Measurements from ENCODE around the gene SP4. TPM values are rescaled to one million over a fixed set of nuclear protein-coding genes. Genes with fewer than 3 reads are reported as not detected.

The SP4 gene
- total RNA-seq, 1 donor from 2014 or later = 7.7 TPM

DNA sequence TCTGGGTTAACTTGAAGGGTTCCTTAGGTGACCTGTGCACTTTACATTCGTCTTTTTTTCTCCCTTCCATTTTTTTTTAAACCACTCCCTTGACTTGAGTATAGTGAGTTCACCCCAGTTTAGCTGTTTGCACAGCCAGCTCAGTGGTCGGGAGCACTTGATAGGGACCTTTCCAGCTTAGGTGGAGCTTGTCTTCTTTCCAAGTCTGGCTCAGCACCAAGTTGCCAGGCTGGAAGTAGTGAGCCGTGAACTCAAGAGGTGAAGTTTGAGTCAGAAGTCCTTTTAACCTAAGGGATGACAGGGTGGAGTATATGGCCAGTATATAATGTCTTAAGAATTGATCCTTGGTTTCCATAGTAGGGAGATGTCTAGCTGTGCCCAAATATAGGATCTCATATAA is 122.2 kb downstream of the SP4 start:
- Mint-ChIP-seq H3K4me1 (peaks cover 3% of the 10 kb centered on the region), H3K27ac (no peak overlapping the region), H3K4me3 (no peak overlapping the region), H3K27me3 (ENCODE audit: low read depth) (peaks cover 18% of the 10 kb centered on the region), H3K9me3 (peaks cover 8% of the 10 kb centered on the region), H3K36me3 (no peaks in the 10 kb centered on the region)
- no peak for DNase-seq (ENCODE audit: low spot score in 2 of 2, unreplicated experiment in 2 of 2)
- TF ChIP-seq, protein P1, sequence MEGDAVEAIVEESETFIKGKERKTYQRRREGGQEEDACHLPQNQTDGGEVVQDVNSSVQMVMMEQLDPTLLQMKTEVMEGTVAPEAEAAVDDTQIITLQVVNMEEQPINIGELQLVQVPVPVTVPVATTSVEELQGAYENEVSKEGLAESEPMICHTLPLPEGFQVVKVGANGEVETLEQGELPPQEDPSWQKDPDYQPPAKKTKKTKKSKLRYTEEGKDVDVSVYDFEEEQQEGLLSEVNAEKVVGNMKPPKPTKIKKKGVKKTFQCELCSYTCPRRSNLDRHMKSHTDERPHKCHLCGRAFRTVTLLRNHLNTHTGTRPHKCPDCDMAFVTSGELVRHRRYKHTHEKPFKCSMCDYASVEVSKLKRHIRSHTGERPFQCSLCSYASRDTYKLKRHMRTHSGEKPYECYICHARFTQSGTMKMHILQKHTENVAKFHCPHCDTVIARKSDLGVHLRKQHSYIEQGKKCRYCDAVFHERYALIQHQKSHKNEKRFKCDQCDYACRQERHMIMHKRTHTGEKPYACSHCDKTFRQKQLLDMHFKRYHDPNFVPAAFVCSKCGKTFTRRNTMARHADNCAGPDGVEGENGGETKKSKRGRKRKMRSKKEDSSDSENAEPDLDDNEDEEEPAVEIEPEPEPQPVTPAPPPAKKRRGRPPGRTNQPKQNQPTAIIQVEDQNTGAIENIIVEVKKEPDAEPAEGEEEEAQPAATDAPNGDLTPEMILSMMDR (IDR thresholded peaks at IDR 0.05; ENCODE audit: unreplicated experiment) = no peak

DNA sequence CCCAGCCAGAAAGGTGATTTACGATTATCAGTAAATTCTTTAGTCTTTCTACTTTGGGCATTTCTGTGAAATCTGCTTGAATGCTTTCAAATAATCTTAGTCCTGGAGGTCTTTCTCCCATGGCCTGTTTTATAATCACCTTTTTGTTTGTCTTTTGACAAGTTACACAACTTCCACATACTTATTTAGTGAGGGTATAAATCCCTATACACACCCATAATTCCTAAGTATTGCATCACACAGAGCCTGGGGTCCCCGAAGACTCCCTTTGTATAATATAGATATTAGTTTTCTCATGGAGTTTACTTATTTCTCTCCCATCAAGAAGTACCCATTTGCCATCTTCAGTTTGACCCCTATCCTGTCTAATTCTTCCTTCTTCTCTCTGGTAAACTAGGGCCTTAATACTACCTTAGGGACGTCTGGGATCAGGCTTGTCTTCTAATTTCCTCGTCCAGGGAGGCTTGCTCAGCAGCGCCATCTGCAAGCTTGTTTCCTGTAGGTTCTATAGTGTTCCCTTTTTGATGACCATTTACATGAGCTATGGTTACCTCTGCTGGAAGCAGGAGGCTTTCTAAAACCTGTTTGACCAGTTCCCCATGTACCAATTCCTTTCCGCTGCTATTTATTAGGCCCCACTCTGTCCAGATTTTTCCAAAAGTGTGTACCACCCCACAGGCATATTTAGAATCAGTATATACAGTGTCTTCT is 123.1 kb downstream of the SP4 start:
- TF ChIP-seq, protein P1 (IDR thresholded peaks at IDR 0.05; ENCODE audit: unreplicated experiment) = no peak
- DNase-seq (ENCODE audit: low spot score in 2 of 2, unreplicated experiment in 2 of 2) = no peak
- no peak overlapping the region for H3K4me3 Mint-ChIP-seq
- peaks cover 3% of the 10 kb centered on the region for H3K4me1 Mint-ChIP-seq
- H3K36me3 Mint-ChIP-seq = no peaks in the 10 kb centered on the region
- H3K27ac Mint-ChIP-seq = no peak overlapping the region
- peaks cover 9% of the 10 kb centered on the region for H3K27me3 Mint-ChIP-seq (ENCODE audit: low read depth)
- peaks cover 8% of the 10 kb centered on the region for H3K9me3 Mint-ChIP-seq

- TF ChIP-seq, protein P1 (IDR thresholded peaks at IDR 0.05; ENCODE audit: unreplicated experiment) = no peak
- DNase-seq (ENCODE audit: low spot score in 2 of 2, unreplicated experiment in 2 of 2) = no peak
- Mint-ChIP-seq H3K4me3 (no peak overlapping the region), H3K27me3 (ENCODE audit: low read depth) (no peaks in the 10 kb centered on the region), H3K9me3 (no peaks in the 10 kb centered on the region), H3K27ac (no peak overlapping the region), H3K36me3 (no peaks in the 10 kb centered on the region), H3K4me1 (no peaks in the 10 kb centered on the region)
These were observed 134.5 kb downstream of the SP4 start for GRCh38 chr7:21562385-21562784.

Small RNAs within 50 kb of the gene (microRNA-seq; reads per million reads assigned to microRNA genes)
- not detected for gene MIR1183

Other genes with a start within 250 kb of the SP4 start
- 0.50 to 0.80 TPM (median 0.53 TPM) in 3 replicates for gene DNAH11, start 115.0 kb downstream of the SP4 start, total RNA-seq